ENCODE measurements around the gene ZNF732.
"Not testable (repeated sequence)": the region's sequence is repeated elsewhere in the genome, so short reads cannot be mapped to it uniquely, and the experiment has no call there.

- not testable (repeated sequence) for TF ChIP-seq CTCF (IDR thresholded peaks at IDR 0.05; ENCODE audit: insufficient read depth, low read length, poor library complexity, severe bottlenecking); EZH2phosphoT487 (conservative IDR thresholded peaks at IDR 0.05; ENCODE audit: low read length)
Measured at GRCh38 chr4:304516-304915, 758 bp downstream of the ZNF732 start.
